Ovary (tissue), 3 donors: ENCODE measurements around the gene MDM2.

Experiments used
- CTCF ChIP-seq, 3 donors: fragments of 450-650 bp in 2 of 3; fragments of 200-600 bp in 1 of 3; IDR thresholded peaks; one replicate each; pipeline versions ENCODE4 v1.5.1 to v1.8.0; 2016 to 2022; ENCODE audit warnings: antibody characterized with exemption in 3 of 3, mild to moderate bottlenecking in 1 of 3
- EP300 ChIP-seq: sonication (generic); formaldehyde crosslinking; IDR thresholded peaks from one replicate; pipeline ENCODE4 v1.6.1; 2017; ENCODE audit warnings: antibody characterized with exemption
- POLR2A ChIP-seq: fragments of 450-650 bp; IDR thresholded peaks from one replicate; pipeline ENCODE4 v1.6.1; 2017; ENCODE audit warnings: antibody characterized with exemption, mild to moderate bottlenecking, moderate library complexity
- donor health status: DM: no; HTN: no; CAD: no.

- TF ChIP-seq CTCF (IDR thresholded peaks at IDR 0.05) (no peak), POLR2A (no peak), EP300 (no peak)
Observed at GRCh38 chr12:68779280-68779679, 28.7 kb upstream of the MDM2 start.
